Esophagus muscularis mucosa (tissue), 4 donors: ENCODE data around the gene ABCC10.

Experiments used
- EP300 ChIP-seq: sonication (generic); formaldehyde crosslinking; IDR thresholded peaks from one replicate; pipeline ENCODE4 v1.6.1; 2017; ENCODE audit warnings: antibody characterized with exemption
- POLR2A ChIP-seq: fragments of 450-650 bp; IDR thresholded peaks from one replicate; pipeline ENCODE4 v1.6.1; 2017; ENCODE audit warnings: antibody characterized with exemption, moderate library complexity, mild to moderate bottlenecking, low read depth
- POLR2AphosphoS5 ChIP-seq, 2 donors: sonication (generic); formaldehyde crosslinking; IDR thresholded peaks; one replicate each; pipeline ENCODE4 v1.6.1; 2017; ENCODE audit warnings: antibody characterized with exemption in 2 of 2
- TF ChIP-seq, protein P1 (sequence below), 3 experiments: fragments of 200-600 bp in 2 of 3; fragments of 450-650 bp in 1 of 3; sonication (generic) in 2 of 3; IDR thresholded peaks; one replicate each; pipeline ENCODE4 v1.5.1; 2017 to 2019; ENCODE audit warnings: antibody characterized with exemption in 3 of 3, mild to moderate bottlenecking in 2 of 3, moderate library complexity in 1 of 3

DNA sequence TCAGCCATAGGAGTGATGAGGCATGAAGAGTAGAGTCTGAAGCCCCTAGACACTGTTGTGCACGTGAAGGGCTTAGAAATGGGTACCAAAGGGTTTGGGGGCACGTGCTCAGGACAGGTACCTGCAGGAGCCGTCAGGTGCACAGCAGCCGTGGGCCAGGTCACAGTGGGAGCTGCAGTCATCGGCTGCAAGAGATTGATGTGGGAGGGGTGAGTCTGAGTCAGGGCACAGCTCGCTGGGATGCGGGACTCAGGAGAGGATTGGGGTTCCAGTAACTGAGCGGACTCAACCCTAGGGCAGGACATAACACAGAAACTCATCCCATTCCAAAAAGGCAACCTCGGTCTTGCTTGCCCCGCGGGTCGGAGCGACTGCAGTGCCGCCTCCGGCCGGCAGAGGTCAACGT lies 27.0 kb downstream of the ABCC10 start:
- TF ChIP-seq, protein P1, sequence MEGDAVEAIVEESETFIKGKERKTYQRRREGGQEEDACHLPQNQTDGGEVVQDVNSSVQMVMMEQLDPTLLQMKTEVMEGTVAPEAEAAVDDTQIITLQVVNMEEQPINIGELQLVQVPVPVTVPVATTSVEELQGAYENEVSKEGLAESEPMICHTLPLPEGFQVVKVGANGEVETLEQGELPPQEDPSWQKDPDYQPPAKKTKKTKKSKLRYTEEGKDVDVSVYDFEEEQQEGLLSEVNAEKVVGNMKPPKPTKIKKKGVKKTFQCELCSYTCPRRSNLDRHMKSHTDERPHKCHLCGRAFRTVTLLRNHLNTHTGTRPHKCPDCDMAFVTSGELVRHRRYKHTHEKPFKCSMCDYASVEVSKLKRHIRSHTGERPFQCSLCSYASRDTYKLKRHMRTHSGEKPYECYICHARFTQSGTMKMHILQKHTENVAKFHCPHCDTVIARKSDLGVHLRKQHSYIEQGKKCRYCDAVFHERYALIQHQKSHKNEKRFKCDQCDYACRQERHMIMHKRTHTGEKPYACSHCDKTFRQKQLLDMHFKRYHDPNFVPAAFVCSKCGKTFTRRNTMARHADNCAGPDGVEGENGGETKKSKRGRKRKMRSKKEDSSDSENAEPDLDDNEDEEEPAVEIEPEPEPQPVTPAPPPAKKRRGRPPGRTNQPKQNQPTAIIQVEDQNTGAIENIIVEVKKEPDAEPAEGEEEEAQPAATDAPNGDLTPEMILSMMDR (IDR thresholded peaks at IDR 0.05) = peak in 2 of 3 experiments; percentile 93 to 95
- TF ChIP-seq POLR2A (no peak), EP300 (no peak), POLR2AphosphoS5 (IDR thresholded peaks at IDR 0.05) (peak in 1 of 2 donors; percentile 47)
